ENCODE measurements around the gene GATAD2A.
A peak's percentile ranks its signal among the peaks of the same experiment; 100 is the strongest.

Gene GATAD2A

DNA sequence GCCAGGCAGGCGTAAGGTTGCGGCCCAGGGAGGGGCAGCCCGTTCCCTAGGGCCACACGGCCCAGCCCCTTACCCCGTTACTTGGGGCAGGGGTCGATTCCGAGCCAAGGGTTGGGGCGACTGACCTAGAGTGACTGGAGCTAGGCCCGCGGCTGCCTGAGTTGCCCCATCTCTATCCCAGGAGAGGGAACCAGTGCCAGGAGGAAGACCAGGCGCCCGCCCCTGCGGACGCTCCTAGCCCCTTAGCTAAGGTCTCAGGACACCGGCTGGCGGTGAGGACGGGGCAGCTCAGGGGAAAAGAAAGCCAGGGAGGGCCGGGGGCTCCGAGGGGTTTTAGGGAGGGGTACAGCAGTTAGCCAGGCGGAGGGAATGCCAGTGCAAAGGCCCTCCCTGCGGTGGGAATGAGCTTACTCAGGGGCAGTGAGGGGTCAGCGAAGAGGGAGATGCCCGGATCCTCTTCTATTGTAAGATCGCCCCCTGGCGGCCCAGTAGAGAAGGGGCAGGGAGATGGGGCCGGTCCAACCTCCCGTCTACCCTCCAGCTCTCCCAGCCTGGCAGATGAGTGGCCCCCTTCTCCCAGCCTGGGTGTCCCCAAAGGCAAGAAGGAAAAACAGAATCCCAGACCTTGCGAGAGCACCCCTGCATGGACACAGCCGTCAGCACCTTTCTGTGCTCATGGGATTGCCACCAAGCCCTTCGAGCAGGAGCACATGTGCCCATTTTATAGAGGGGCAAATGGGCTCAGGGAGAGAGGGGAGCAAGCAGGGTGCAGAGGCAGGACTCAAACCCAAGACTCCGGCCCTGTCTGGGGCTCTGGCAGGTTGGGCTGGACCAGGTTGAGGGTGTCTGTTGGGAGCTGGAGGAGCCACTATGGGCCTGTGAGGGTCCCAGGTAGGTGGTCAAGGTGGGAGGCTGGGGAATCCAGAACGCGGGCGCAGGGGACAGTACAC, 148.9 kb downstream of the GATAD2A start:
- DNase-seq (ENCODE audit: low read depth) = peak; percentile 70
- H3K4me3 ChIP-seq (ENCODE audit: low read depth, low read length) = no peak overlapping the region
- no peak for TF ChIP-seq POLR2A (IDR thresholded peaks at IDR 0.05; ENCODE audit: extremely low read depth, insufficient read length)
- TF ChIP-seq, protein P1, sequence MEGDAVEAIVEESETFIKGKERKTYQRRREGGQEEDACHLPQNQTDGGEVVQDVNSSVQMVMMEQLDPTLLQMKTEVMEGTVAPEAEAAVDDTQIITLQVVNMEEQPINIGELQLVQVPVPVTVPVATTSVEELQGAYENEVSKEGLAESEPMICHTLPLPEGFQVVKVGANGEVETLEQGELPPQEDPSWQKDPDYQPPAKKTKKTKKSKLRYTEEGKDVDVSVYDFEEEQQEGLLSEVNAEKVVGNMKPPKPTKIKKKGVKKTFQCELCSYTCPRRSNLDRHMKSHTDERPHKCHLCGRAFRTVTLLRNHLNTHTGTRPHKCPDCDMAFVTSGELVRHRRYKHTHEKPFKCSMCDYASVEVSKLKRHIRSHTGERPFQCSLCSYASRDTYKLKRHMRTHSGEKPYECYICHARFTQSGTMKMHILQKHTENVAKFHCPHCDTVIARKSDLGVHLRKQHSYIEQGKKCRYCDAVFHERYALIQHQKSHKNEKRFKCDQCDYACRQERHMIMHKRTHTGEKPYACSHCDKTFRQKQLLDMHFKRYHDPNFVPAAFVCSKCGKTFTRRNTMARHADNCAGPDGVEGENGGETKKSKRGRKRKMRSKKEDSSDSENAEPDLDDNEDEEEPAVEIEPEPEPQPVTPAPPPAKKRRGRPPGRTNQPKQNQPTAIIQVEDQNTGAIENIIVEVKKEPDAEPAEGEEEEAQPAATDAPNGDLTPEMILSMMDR (IDR thresholded peaks at IDR 0.05; ENCODE audit: low read depth, low read length) = peak; percentile 83

DNA sequence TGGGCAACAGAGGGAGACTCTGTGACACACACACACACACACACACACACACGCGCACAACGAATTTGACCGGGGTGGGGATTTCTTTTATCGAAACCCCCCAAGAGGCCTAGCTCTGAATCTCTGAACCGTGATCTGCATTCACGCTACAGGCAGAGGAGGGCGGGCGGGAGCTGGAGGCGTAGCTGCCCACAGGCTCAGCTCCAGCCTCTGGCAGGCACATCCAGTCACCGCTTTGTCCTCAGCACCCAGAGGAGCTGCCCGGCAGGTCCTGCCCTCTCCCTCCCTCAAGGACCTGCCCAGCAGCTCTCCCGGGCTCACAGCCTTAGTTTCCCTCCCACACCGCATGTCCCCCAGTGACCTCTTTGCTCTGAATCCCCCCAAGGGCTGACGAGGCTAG, 152.6 kb downstream of the GATAD2A start:
- no peak overlapping the region for H3K4me3 ChIP-seq (ENCODE audit: low read depth, low read length)
- no peak for DNase-seq (ENCODE audit: low read depth)
- TF ChIP-seq, protein P2, sequence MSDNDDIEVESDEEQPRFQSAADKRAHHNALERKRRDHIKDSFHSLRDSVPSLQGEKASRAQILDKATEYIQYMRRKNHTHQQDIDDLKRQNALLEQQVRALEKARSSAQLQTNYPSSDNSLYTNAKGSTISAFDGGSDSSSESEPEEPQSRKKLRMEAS (IDR thresholded peaks at IDR 0.05; ENCODE audit: low read depth, low read length) = no peak
- TF ChIP-seq MYC (IDR thresholded peaks at IDR 0.05; ENCODE audit: low read depth, low read length) (no peak), POLR2A (IDR thresholded peaks at IDR 0.05; ENCODE audit: extremely low read depth, insufficient read length) (no peak)
- TF ChIP-seq, protein P1 (IDR thresholded peaks at IDR 0.05; ENCODE audit: low read depth, low read length) = no peak
